ENCODE data around the gene MAMDC2. TPM values are rescaled to one million over a fixed set of nuclear protein-coding genes. Genes with fewer than 3 reads are reported as not detected.

The MAMDC2 gene
- total RNA-seq, 3 donors from 2014 or later = 17.0 to 33.9 (median 18.7) TPM

- Histone ChIP-seq H3K4me1 (no peaks in the 10 kb centered on the region), H3K36me3 (no peaks in the 10 kb centered on the region), H3K27me3 (no peaks in the 10 kb centered on the region), H3K9me3 (no peaks in the 10 kb centered on the region), H3K27ac (no peak overlapping the region), H3K4me3 (no peak overlapping the region)
- intact Hi-C loops (cut with DNase I; ENCODE audit: low total_unique reads) = no loop called here
- TF ChIP-seq POLR2AphosphoS5 (IDR thresholded peaks at IDR 0.05) (no peak), CTCF (IDR thresholded peaks at IDR 0.05) (no peak), POLR2A (IDR thresholded peaks at IDR 0.05) (no peak)
- no peak for DNase-seq (ENCODE audit: low spot score in 2 of 2)
These were observed 15.4 kb upstream of the MAMDC2 start for GRCh38 chr9:70028287-70028686.

GRCh38 chr9:70030156-70030555 is 13.5 kb upstream of the MAMDC2 start:
- Histone ChIP-seq H3K27ac (no peak overlapping the region), H3K4me1 (no peaks in the 10 kb centered on the region), H3K4me3 (no peak overlapping the region), H3K27me3 (no peaks in the 10 kb centered on the region), H3K36me3 (no peaks in the 10 kb centered on the region), H3K9me3 (no peaks in the 10 kb centered on the region)
- DNase-seq (ENCODE audit: low spot score in 2 of 2) = no peak
- TF ChIP-seq POLR2AphosphoS5 (IDR thresholded peaks at IDR 0.05) (no peak), POLR2A (IDR thresholded peaks at IDR 0.05) (no peak), CTCF (IDR thresholded peaks at IDR 0.05) (no peak)
- intact Hi-C loops (cut with DNase I; ENCODE audit: low total_unique reads) = no loop called here

DNA sequence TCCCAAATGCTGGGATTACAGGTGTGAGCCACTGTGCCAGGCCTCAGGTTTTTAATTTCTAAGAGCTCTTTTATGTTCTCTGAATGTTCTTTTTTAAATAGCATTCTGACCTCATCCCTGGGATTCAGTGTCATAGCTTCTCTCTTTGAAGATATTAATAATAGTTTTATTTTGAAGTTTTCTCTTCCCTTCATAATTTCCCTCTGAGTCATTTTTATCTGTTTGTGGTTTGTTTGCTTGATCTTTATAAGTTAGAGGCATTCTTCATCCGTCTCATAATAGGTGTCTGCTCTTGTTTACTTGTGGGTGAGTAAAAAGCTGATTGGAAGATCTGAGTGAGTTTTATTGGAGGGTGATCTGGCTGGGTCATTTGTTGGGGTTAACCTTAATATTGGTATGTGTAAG is 12.5 kb upstream of the MAMDC2 start:
- no peaks in the 10 kb centered on the region for H3K27me3 ChIP-seq
- H3K27ac ChIP-seq = no peak overlapping the region
- H3K4me3 ChIP-seq = no peak overlapping the region
- no peak for DNase-seq (ENCODE audit: low spot score in 2 of 2)
- H3K4me1 ChIP-seq = no peaks in the 10 kb centered on the region
- intact Hi-C loops (cut with DNase I; ENCODE audit: low total_unique reads) = no loop called here
- TF ChIP-seq POLR2A (IDR thresholded peaks at IDR 0.05) (no peak), CTCF (IDR thresholded peaks at IDR 0.05) (no peak), POLR2AphosphoS5 (IDR thresholded peaks at IDR 0.05) (no peak)
- no peaks in the 10 kb centered on the region for H3K36me3 ChIP-seq
- H3K9me3 ChIP-seq = no peaks in the 10 kb centered on the region

DNA sequence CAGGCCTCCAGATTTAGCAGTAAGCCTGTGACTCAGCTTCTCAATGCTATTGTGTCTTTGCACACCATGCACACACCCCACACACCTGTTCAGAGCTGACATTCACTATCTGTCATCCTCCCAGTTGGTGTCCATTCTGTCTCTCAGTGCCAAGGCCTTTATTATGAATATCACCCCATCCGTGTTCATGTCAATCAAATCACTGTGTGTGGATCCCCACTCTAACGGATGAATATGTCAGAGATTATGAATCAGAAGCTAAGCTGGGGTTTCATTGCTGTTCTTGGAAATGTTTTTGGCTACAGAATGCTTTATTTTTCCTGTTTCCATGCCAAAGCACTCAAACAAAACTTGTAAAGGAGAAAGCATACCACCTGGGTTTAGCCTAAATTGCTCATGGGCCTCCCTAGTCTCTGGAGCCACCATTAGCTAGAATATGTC is 9.4 kb upstream of the MAMDC2 start:
- Histone ChIP-seq H3K27ac (no peak overlapping the region), H3K9me3 (no peaks in the 10 kb centered on the region), H3K36me3 (no peaks in the 10 kb centered on the region), H3K4me1 (no peaks in the 10 kb centered on the region), H3K27me3 (no peaks in the 10 kb centered on the region), H3K4me3 (no peak overlapping the region)
- TF ChIP-seq POLR2A (IDR thresholded peaks at IDR 0.05) = no peak
- TF ChIP-seq POLR2AphosphoS5 (IDR thresholded peaks at IDR 0.05) = no peak
- no peak for TF ChIP-seq CTCF (IDR thresholded peaks at IDR 0.05)
- no peak for DNase-seq (ENCODE audit: low spot score in 2 of 2)
- intact Hi-C loops (cut with DNase I; ENCODE audit: low total_unique reads) = no loop called here

DNA sequence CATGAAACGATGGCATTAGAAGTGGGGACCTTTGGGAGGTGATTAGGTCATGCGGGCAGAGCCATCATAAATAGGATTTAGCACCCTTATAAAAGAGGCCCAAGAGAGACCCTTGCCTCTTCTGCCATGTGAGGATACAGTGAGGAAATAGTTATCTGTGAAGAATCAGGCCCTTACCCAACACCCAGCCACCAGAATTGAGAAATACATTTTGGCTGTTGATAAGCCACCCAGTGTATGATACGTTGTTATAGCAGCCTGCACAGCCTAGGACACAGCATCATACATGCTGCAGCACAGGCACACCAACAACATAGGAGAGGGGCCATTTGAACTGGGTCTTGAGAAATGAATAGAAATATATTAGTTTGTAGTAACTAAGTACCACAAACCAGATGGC is 8.0 kb upstream of the MAMDC2 start:
- no peak for DNase-seq (ENCODE audit: low spot score in 2 of 2)
- no peak overlapping the region for H3K4me3 ChIP-seq
- no peak overlapping the region for H3K27ac ChIP-seq
- no peaks in the 10 kb centered on the region for H3K9me3 ChIP-seq
- intact Hi-C loops (cut with DNase I; ENCODE audit: low total_unique reads) = no loop called here
- H3K4me1 ChIP-seq = no peaks in the 10 kb centered on the region
- no peaks in the 10 kb centered on the region for H3K27me3 ChIP-seq
- TF ChIP-seq CTCF (IDR thresholded peaks at IDR 0.05) (no peak), POLR2A (IDR thresholded peaks at IDR 0.05) (no peak), POLR2AphosphoS5 (IDR thresholded peaks at IDR 0.05) (no peak)
- no peaks in the 10 kb centered on the region for H3K36me3 ChIP-seq
